Panc1 (cell line): Measurements from ENCODE around the gene DEFB128.
"Not testable (repeated sequence)": the region's sequence is repeated elsewhere in the genome, so short reads cannot be mapped to it uniquely, and the experiment has no call there.

Experiments
- CTCF ChIP-seq: fragments of 450-650 bp; IDR thresholded peaks from 2 replicates; pipeline ENCODE4 v1.5.1; 2017; ENCODE audit warnings: mild to moderate bottlenecking
- POLR2AphosphoS5 ChIP-seq: IDR thresholded peaks from 2 replicates; pipeline ENCODE4 v1.6.1; 2012; ENCODE audit warnings: mild to moderate bottlenecking, low read depth, low read length, moderate library complexity
- REST ChIP-seq, 2 experiments: IDR thresholded peaks; 2 replicates each; pipeline ENCODE4 v1.6.1; 2011 to 2012; ENCODE audit warnings: low read depth in 2 of 2, control low read depth in 1 of 2, low read length in 1 of 2, mild to moderate bottlenecking in 1 of 2, moderate library complexity in 1 of 2; ENCODE audit not compliant: insufficient read depth in 1 of 2
- TCF7L2 ChIP-seq: IDR thresholded peaks from 2 replicates; pipeline ENCODE4 v1.6.1; 2011; ENCODE audit warnings: mild to moderate bottlenecking, low read depth, low read length, inconsistent platforms

- not testable (repeated sequence) for TF ChIP-seq POLR2AphosphoS5; CTCF; REST (IDR thresholded peaks at IDR 0.05; ENCODE audit: insufficient read depth in 1 of 2, low read depth in 2 of 2, low read length in 1 of 2); TCF7L2
These were observed 36.4 kb upstream of the DEFB128 start for GRCh38 chr20:225879-226278.
